Measurements from ENCODE around the gene FGF7. TPM values are rescaled to one million over a fixed set of nuclear protein-coding genes. Genes with fewer than 3 reads are reported as not detected.
"Not testable (repeated sequence)": the region's sequence is repeated elsewhere in the genome, so short reads cannot be mapped to it uniquely, and the experiment has no call there.

The FGF7 gene
- total RNA-seq, 2 donors from 2014 or later: 9.9 to 18.5 TPM

- no peaks in the 10 kb centered on the region for H3K36me3 ChIP-seq (replicated peaks in 1 of 2; ENCODE audit: insufficient read depth in 1 of 2, low read depth in 2 of 2)
- no peak for DNase-seq
- H3K9me3 ChIP-seq: no peaks in the 10 kb centered on the region
- 90 to 93% methylated on average over 1 of the region's 1 CpG for WGBS, 2 donors
- no peaks in the 10 kb centered on the region for H3K4me1 ChIP-seq
- no peaks in the 10 kb centered on the region for H3K27me3 ChIP-seq
- no peak for ATAC-seq
- H3K27ac ChIP-seq: no peak overlapping the region
- TF ChIP-seq POLR2A (IDR thresholded peaks at IDR 0.05): no peak
- no peak for TF ChIP-seq CTCF (IDR thresholded peaks at IDR 0.05)
- H3K4me3 ChIP-seq: no peak overlapping the region
- intact Hi-C loops (cut with DNase I): no loop called here
These were observed 71.8 kb downstream of the FGF7 start for GRCh38 chr15:49494842-49495241.

- H3K36me3 ChIP-seq (replicated peaks in 1 of 2; ENCODE audit: insufficient read depth in 1 of 2, low read depth in 2 of 2): no peaks in the 10 kb centered on the region
- no peaks in the 10 kb centered on the region for H3K4me1 ChIP-seq
- intact Hi-C loops (cut with DNase I): no loop called here
- H3K27me3 ChIP-seq: no peaks in the 10 kb centered on the region
- no peak for DNase-seq
- H3K27ac ChIP-seq: no peak overlapping the region
- no peak for TF ChIP-seq POLR2A (IDR thresholded peaks at IDR 0.05)
- no peak for TF ChIP-seq CTCF (IDR thresholded peaks at IDR 0.05)
- 79 to 84% methylated on average over 3 of the region's 3 CpGs for WGBS, 2 donors
- no peaks in the 10 kb centered on the region for H3K9me3 ChIP-seq
- H3K4me3 ChIP-seq: no peak overlapping the region
- no peak for ATAC-seq
These were observed 73.1 kb downstream of the FGF7 start for GRCh38 chr15:49495993-49496753.

- no peak for TF ChIP-seq POLR2A (IDR thresholded peaks at IDR 0.05)
- TF ChIP-seq CTCF (IDR thresholded peaks at IDR 0.05): no peak
- Histone ChIP-seq H3K4me1 (no peaks in the 10 kb centered on the region), H3K27ac (no peak overlapping the region), H3K4me3 (no peak overlapping the region), H3K36me3 (replicated peaks in 1 of 2; ENCODE audit: insufficient read depth in 1 of 2, low read depth in 2 of 2) (no peaks in the 10 kb centered on the region), H3K9me3 (no peaks in the 10 kb centered on the region), H3K27me3 (no peaks in the 10 kb centered on the region)
- ATAC-seq (no peak), DNase-seq (no peak)
- 83 to 93% methylated on average over 1 of the region's 1 CpG for WGBS, 2 donors
- intact Hi-C loops (cut with DNase I): no loop called here
These were observed 78.5 kb downstream of the FGF7 start for GRCh38 chr15:49501586-49501985.

GRCh38 chr15:49506341-49506740 lies 83.3 kb downstream of the FGF7 start:
- Histone ChIP-seq H3K27ac (no peak overlapping the region), H3K4me3 (no peak overlapping the region), H3K27me3 (no peaks in the 10 kb centered on the region), H3K4me1 (no peaks in the 10 kb centered on the region), H3K9me3 (no peaks in the 10 kb centered on the region), H3K36me3 (replicated peaks in 1 of 2; ENCODE audit: insufficient read depth in 1 of 2, low read depth in 2 of 2) (no peaks in the 10 kb centered on the region)
- intact Hi-C loops (cut with DNase I): no loop called here
- DNase-seq (no peak), ATAC-seq (no peak)
- no peak for TF ChIP-seq POLR2A (IDR thresholded peaks at IDR 0.05)
- no peak for TF ChIP-seq CTCF (IDR thresholded peaks at IDR 0.05)
- WGBS, 2 donors: 41 to 53% methylated on average over 1 of the region's 1 CpG

- no peaks in the 10 kb centered on the region for H3K36me3 ChIP-seq (replicated peaks in 1 of 2; ENCODE audit: insufficient read depth in 1 of 2, low read depth in 2 of 2)
- 62 to 65% methylated on average over 3 of the region's 3 CpGs for WGBS, 2 donors
- DNase-seq (no peak), ATAC-seq (no peak)
- H3K4me3 ChIP-seq: no peak overlapping the region
- H3K27me3 ChIP-seq: no peaks in the 10 kb centered on the region
- no peaks in the 10 kb centered on the region for H3K4me1 ChIP-seq
- intact Hi-C loops (cut with DNase I): no loop called here
- H3K27ac ChIP-seq: no peak overlapping the region
- TF ChIP-seq CTCF (IDR thresholded peaks at IDR 0.05): no peak
- TF ChIP-seq POLR2A (IDR thresholded peaks at IDR 0.05): no peak
- H3K9me3 ChIP-seq: no peaks in the 10 kb centered on the region
These were observed 84.2 kb downstream of the FGF7 start for GRCh38 chr15:49507261-49507660.

- DNase-seq; ATAC-seq; H3K4me3 ChIP-seq; H3K36me3 ChIP-seq (replicated peaks in 1 of 2; ENCODE audit: insufficient read depth in 1 of 2, low read depth in 2 of 2); H3K9me3 ChIP-seq; H3K4me1 ChIP-seq; intact Hi-C loops (cut with DNase I); H3K27me3 ChIP-seq; H3K27ac ChIP-seq: not testable (repeated sequence)
- 69 to 81% methylated on average over 4 of the region's 4 CpGs for WGBS, 2 donors
These were observed 89.7 kb downstream of the FGF7 start for GRCh38 chr15:49512739-49513138.

All from body of pancreas (tissue), 4 donors.